ENCODE data around the gene WWOX. TPM values are rescaled to one million over a fixed set of nuclear protein-coding genes. Genes with fewer than 3 reads are reported as not detected.

WWOX gene
- total and polyA plus RNA-seq, 2 of the 8 experiments (the other 6 are each of a cell fraction or from before 2014, with no cell fraction given), result 5.4 to 16.7 TPM

- WGBS, 2 experiments (ENCODE audit: extremely low coverage in 1 of 2, insufficient coverage in 1 of 2, insufficient read length in 1 of 2, insufficient replicate concordance in 2 of 2, low coverage in 1 of 2, low lambda C conversion rate in 2 of 2, missing lambda C conversion rate in 1 of 2), result 92 to 100% methylated on average over 2 to 4 of the region's 4 CpGs
- Histone ChIP-seq H3K79me1 (ENCODE audit: low read depth, low read length) (no peaks in the 10 kb centered on the region), H3K4me3 (ENCODE audit: extremely low read depth in 1 of 4, insufficient read depth in 2 of 4, low read depth in 3 of 4, low read length in 4 of 4) (no peak overlapping the region)
- TF ChIP-seq EZH2 (IDR thresholded peaks at IDR 0.05; ENCODE audit: low read depth, low read length, severe bottlenecking), result no peak
- no peak for TF ChIP-seq BCL11A (IDR thresholded peaks at IDR 0.05; ENCODE audit: low read depth in 2 of 2, low read length in 2 of 2)
- TF ChIP-seq RBBP5 (IDR thresholded peaks at IDR 0.05; ENCODE audit: borderline replicate concordance, low read depth, low read length), result no peak
Measured at GRCh38 chr16:78309763-78310162, 210.3 kb downstream of the WWOX start.

More at GRCh38 chr16:78309763-78310162, 210.3 kb downstream of the WWOX start:
- no peak overlapping the region for H4K5ac ChIP-seq (ENCODE audit: insufficient read length, low read depth, low read length)
- no peak overlapping the region for H2BK12ac ChIP-seq (ENCODE audit: low read depth, low read length)
- DNase-seq (ENCODE audit: low read depth in 1 of 2, low spot score in 2 of 2), result no peak
- ChIA-PET POLR2A (ENCODE audit: partially characterized antibody) (interaction anchor here (1.1 kb wide), 1 partner anchor 15 kb away, joined by 3 read pairs; no protein-coding TSS in a partner anchor), CTCF (ENCODE audit: partially characterized antibody) (interaction anchor here (1.5 kb wide), 1 partner anchor 18 kb away, joined by 5 read pairs; no protein-coding TSS in a partner anchor)
- no peak overlapping the region for H2AK5ac ChIP-seq (ENCODE audit: low read depth, low read length)
- H3K79me2 ChIP-seq (ENCODE audit: control insufficient read depth in 1 of 2, insufficient read depth in 2 of 2, low read length in 2 of 2), result no peaks in the 10 kb centered on the region
- no peak overlapping the region for H4K91ac ChIP-seq (replicated peaks; ENCODE audit: insufficient read length, low read length)
- no peaks in the 10 kb centered on the region for H4K20me1 ChIP-seq (replicated peaks in 1 of 2; ENCODE audit: control insufficient read depth in 1 of 2, insufficient read depth in 2 of 2, low read length in 2 of 2)
- no peak overlapping the region for H2BK20ac ChIP-seq (ENCODE audit: low read length)
- H3K56ac ChIP-seq (replicated peaks; ENCODE audit: insufficient read length, low read depth, low read length), result no peak overlapping the region
- H3K23me2 ChIP-seq (ENCODE audit: low read depth, low read length), result no peaks in the 10 kb centered on the region
- H3K9me3 ChIP-seq (ENCODE audit: insufficient read depth in 2 of 2, low read depth in 1 of 2, low read length in 1 of 2), result no peaks in the 10 kb centered on the region
- peaks cover 12 to 24% (median 21%) of the 10 kb centered on the region in 4 experiments for H3K4me1 ChIP-seq (replicated peaks in 1 of 4; ENCODE audit: control insufficient read depth in 3 of 4, insufficient read depth in 4 of 4, low read length in 3 of 4)
- no peak overlapping the region for H2AFZ ChIP-seq (ENCODE audit: low read length)
- H2BK5ac ChIP-seq (ENCODE audit: low read depth, low read length), result no peak overlapping the region
- no peak overlapping the region for H3K14ac ChIP-seq (ENCODE audit: insufficient read length)
- H3K23ac ChIP-seq (ENCODE audit: insufficient read length), result no peak overlapping the region
- no peak overlapping the region for H3K27ac ChIP-seq (ENCODE audit: low read depth, low read length)
- no peaks in the 10 kb centered on the region for H3K27me3 ChIP-seq (replicated peaks in 1 of 4; ENCODE audit: control insufficient read depth in 3 of 4, extremely low read depth in 1 of 4, insufficient read depth in 3 of 4, low read length in 3 of 4)
- H2BK120ac ChIP-seq (replicated peaks; ENCODE audit: low read depth, low read length), result no peak overlapping the region
- no peak overlapping the region for H3K18ac ChIP-seq (ENCODE audit: extremely low read depth, low read length)
- no peak overlapping the region for H2BK15ac ChIP-seq (ENCODE audit: low read length)
- H3K9ac ChIP-seq (replicated peaks in 1 of 4; ENCODE audit: extremely low read depth in 1 of 4, low read depth in 3 of 4, low read length in 3 of 4), result no peak overlapping the region; a peak in 1 of 7 replicates
- H3K4me2 ChIP-seq (ENCODE audit: insufficient read depth in 1 of 2, low read depth in 2 of 2, low read length in 2 of 2), result no peak overlapping the region
- no peaks in the 10 kb centered on the region for H3K36me3 ChIP-seq (ENCODE audit: control insufficient read depth in 2 of 4, insufficient read depth in 4 of 4, low read length in 3 of 4)
- FAIRE-seq, result no peak
- no peak overlapping the region for H4K8ac ChIP-seq (ENCODE audit: extremely low read depth, insufficient read depth, low read length)
- no peak overlapping the region for H3K4ac ChIP-seq (replicated peaks; ENCODE audit: insufficient read length, low read depth, low read length)

Measured in H1 (cell line).